Measurements from ENCODE around the gene GSTK1.
"Not testable (repeated sequence)": the region's sequence is repeated elsewhere in the genome, so short reads cannot be mapped to it uniquely, and the experiment has no call there.

Gene GSTK1

GRCh38 chr7:143269251-143269650, 6.0 kb downstream of the GSTK1 start:
- no peak for DNase-seq (ENCODE audit: low read depth in 3 of 3)

- DNase-seq (ENCODE audit: low read depth in 3 of 3), result no peak
Observed at GRCh38 chr7:143271240-143271639, 8.0 kb downstream of the GSTK1 start.

GRCh38 chr7:143272871-143273270, 9.6 kb downstream of the GSTK1 start:
- no peak for DNase-seq (ENCODE audit: low read depth in 3 of 3)

- DNase-seq (ENCODE audit: low read depth in 3 of 3), result no peak
Observed at GRCh38 chr7:143279186-143280098, 16.2 kb downstream of the GSTK1 start.

GRCh38 chr7:143280160-143280559, 16.9 kb downstream of the GSTK1 start:
- DNase-seq (ENCODE audit: low read depth in 3 of 3), result no peak

GRCh38 chr7:143280566-143280965, 17.3 kb downstream of the GSTK1 start:
- no peak for DNase-seq (ENCODE audit: low read depth in 3 of 3)

GRCh38 chr7:143281529-143281928, 18.3 kb downstream of the GSTK1 start:
- DNase-seq (ENCODE audit: low read depth in 3 of 3), result no peak

GRCh38 chr7:143282124-143282523, 18.9 kb downstream of the GSTK1 start:
- no peak for DNase-seq (ENCODE audit: low read depth in 3 of 3)

GRCh38 chr7:143283381-143283780, 20.1 kb downstream of the GSTK1 start:
- no peak for DNase-seq (ENCODE audit: low read depth in 3 of 3)

GRCh38 chr7:143284591-143285469, 21.6 kb downstream of the GSTK1 start, which contains the start of gene TMEM139:
TMEM139 (plus strand) TSS chr7:143284958; CDS start chr7:143285958, 1,000 bp downstream.
- no peak for DNase-seq (ENCODE audit: low read depth in 3 of 3)

- no peak for DNase-seq (ENCODE audit: low read depth in 3 of 3)
Observed at GRCh38 chr7:143285470-143285778, 22.2 kb downstream of the GSTK1 start.

GRCh38 chr7:143285806-143286521, 22.7 kb downstream of the GSTK1 start:
- no peak for DNase-seq (ENCODE audit: low read depth in 3 of 3)

- no peak for DNase-seq (ENCODE audit: low read depth in 3 of 3)
Observed at GRCh38 chr7:143286522-143286890, 23.3 kb downstream of the GSTK1 start.

- no peak for DNase-seq (ENCODE audit: low read depth in 3 of 3)
Observed at GRCh38 chr7:143287339-143287934, 24.2 kb downstream of the GSTK1 start.

- DNase-seq (ENCODE audit: low read depth in 3 of 3), result peak; percentile 98 to 99 (median 98)
Observed at GRCh38 chr7:143287935-143288826, 24.9 kb downstream of the GSTK1 start, which contains the start of gene CASP2. CASP2 (plus strand) TSS chr7:143288351; CDS start chr7:143288456, 105 bp downstream.

GRCh38 chr7:143288836-143289235, 25.6 kb downstream of the GSTK1 start:
- DNase-seq (ENCODE audit: low read depth in 3 of 3), result no peak

GRCh38 chr7:143289421-143289820, 26.2 kb downstream of the GSTK1 start:
- DNase-seq (ENCODE audit: low read depth in 3 of 3), result no peak

- not testable (repeated sequence) for DNase-seq (ENCODE audit: low read depth in 3 of 3)
Observed at GRCh38 chr7:143289888-143290287, 26.6 kb downstream of the GSTK1 start.

- DNase-seq (ENCODE audit: low read depth in 3 of 3), result no peak
Observed at GRCh38 chr7:143290293-143290692, 27.1 kb downstream of the GSTK1 start.

- DNase-seq (ENCODE audit: low read depth in 3 of 3), result no peak
Observed at GRCh38 chr7:143292876-143293275, 29.6 kb downstream of the GSTK1 start.
